ENCODE data around the gene TERT.

DNA sequence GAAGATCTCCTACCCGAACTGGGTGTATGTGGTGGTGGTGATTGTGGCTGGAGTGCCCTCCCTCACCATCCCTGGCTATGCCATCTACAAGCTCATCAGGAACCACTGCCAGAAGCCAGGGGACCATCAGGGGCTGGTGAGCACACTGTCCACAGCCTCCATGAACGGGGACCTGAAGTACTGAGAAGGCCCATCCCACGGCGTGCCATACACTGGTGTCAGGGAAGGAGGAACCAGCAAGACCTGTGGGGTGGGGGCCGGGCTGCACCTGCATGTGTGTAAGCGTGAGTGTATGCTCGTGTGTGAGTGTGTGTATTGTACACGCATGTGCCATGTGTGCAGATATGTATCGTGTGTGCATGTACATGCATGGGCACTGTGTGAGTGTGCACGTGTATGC is 73.1 kb downstream of the TERT start:
- TF ChIP-seq RAD21 (IDR thresholded peaks at IDR 0.05; ENCODE audit: low read length) = no peak
- no peak for TF ChIP-seq BHLHE40 (IDR thresholded peaks at IDR 0.05; ENCODE audit: low read depth, low read length)
- TF ChIP-seq, protein P1, sequence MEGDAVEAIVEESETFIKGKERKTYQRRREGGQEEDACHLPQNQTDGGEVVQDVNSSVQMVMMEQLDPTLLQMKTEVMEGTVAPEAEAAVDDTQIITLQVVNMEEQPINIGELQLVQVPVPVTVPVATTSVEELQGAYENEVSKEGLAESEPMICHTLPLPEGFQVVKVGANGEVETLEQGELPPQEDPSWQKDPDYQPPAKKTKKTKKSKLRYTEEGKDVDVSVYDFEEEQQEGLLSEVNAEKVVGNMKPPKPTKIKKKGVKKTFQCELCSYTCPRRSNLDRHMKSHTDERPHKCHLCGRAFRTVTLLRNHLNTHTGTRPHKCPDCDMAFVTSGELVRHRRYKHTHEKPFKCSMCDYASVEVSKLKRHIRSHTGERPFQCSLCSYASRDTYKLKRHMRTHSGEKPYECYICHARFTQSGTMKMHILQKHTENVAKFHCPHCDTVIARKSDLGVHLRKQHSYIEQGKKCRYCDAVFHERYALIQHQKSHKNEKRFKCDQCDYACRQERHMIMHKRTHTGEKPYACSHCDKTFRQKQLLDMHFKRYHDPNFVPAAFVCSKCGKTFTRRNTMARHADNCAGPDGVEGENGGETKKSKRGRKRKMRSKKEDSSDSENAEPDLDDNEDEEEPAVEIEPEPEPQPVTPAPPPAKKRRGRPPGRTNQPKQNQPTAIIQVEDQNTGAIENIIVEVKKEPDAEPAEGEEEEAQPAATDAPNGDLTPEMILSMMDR (conservative IDR thresholded peaks at IDR 0.05; ENCODE audit: low read depth, low read length) = no peak
- TF ChIP-seq, protein P2, sequence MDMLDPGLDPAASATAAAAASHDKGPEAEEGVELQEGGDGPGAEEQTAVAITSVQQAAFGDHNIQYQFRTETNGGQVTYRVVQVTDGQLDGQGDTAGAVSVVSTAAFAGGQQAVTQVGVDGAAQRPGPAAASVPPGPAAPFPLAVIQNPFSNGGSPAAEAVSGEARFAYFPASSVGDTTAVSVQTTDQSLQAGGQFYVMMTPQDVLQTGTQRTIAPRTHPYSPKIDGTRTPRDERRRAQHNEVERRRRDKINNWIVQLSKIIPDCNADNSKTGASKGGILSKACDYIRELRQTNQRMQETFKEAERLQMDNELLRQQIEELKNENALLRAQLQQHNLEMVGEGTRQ (IDR thresholded peaks at IDR 0.05; ENCODE audit: low read depth, low read length) = no peak
